HCT116 (cell line): ENCODE measurements around the gene KIRREL1. TPM values are rescaled to one million over a fixed set of nuclear protein-coding genes. Genes with fewer than 3 reads are reported as not detected.

Source experiments
- ATAC-seq: fragments of 200-7000 bp; cut with Tn5 transposase; 2 replicates; pipeline ENCODE4 v1.9.1; 2020; ENCODE audit warnings: mild to moderate bottlenecking, moderate library complexity
- BruUV-seq: library from RNA; stranded (reverse); fragments of 400-500 nt; replicated peaks from 2 replicates; lab custom pipeline; 2021; lab: Mats Ljungman, UMichigan
- CTCF ChIA-PET: fragments of 300-600 bp; sonication (Branson Sonifier 250); formaldehyde crosslinking; loops from one replicate; lab custom pipeline; 2021; ENCODE audit warnings: antibody characterized with exemption; lab: Charles Lee
- POLR2A ChIA-PET: fragments of 300-600, 350-600 bp; sonication (Branson Sonifier 250); formaldehyde crosslinking; loops from one replicate; lab custom pipeline; 2021; ENCODE audit warnings: antibody characterized with exemption; lab: Charles Lee
- RAD21 ChIA-PET, 2 experiments: fragments of 300-600 bp; sonication (Branson Sonifier 250); formaldehyde crosslinking; loops; one replicate each; lab custom pipeline; 2023; ENCODE audit warnings: low total read pairs in 2 of 2; ENCODE audit not compliant: uncharacterized antibody in 2 of 2, unreplicated experiment in 2 of 2, low non-redundant PET in 1 of 2; lab: Charles Lee
- DNase-seq: peaks from one replicate; pipeline ENCODE4 v3.0.0-alpha.2; 2010; ENCODE audit warnings: low read depth, low spot score
- H2AFZ ChIP-seq: fragments of 200-600 bp; shearing (Covaris generic), sonication (generic); 2 replicates; pipeline ENCODE4 v1.6.1; 2017; ENCODE audit warnings: low read depth, mixed run types, mixed read lengths, antibody characterized with exemption, low read length; ENCODE audit not compliant: poor library complexity, severe bottlenecking
- H3K27ac ChIP-seq: 2 replicates; pipeline ENCODE4 v1.5.1; 2012; ENCODE audit warnings: low read depth, low read length
- H3K27me3 ChIP-seq: fragments of 200-600 bp; sonication (generic); 2 replicates; pipeline ENCODE4 v1.6.1; 2016; ENCODE audit warnings: mixed run types, low read length, mixed read lengths; ENCODE audit not compliant: insufficient read depth
- H3K36me3 ChIP-seq, 2 experiments: fragments of 200-500 bp in 1 of 2; fragments of 200-600 bp in 1 of 2; sonication (Bioruptor generic) in 1 of 2; sonication (generic) in 1 of 2; 2 replicates each; pipeline versions ENCODE4 v1.5.1 to v1.6.1; 2014 to 2016; ENCODE audit warnings: low read length in 2 of 2, inconsistent platforms in 1 of 2, mixed read lengths in 1 of 2, mixed run types in 1 of 2; ENCODE audit not compliant: insufficient read depth in 2 of 2, control insufficient read depth in 1 of 2
- H3K4me1 ChIP-seq, 2 experiments: fragments of 200-600 bp in 1 of 2; sonication (generic) in 1 of 2; 2 replicates each; pipeline versions ENCODE4 v1.5.1 to v1.6.1; 2012 to 2017; ENCODE audit warnings: low read length in 2 of 2, inconsistent platforms in 1 of 2, mild to moderate bottlenecking in 1 of 2, mixed read lengths in 1 of 2, mixed run types in 1 of 2, moderate library complexity in 1 of 2; ENCODE audit not compliant: insufficient read depth in 2 of 2, control insufficient read depth in 1 of 2
- H3K4me2 ChIP-seq: fragments of 200-600 bp; sonication (generic); 2 replicates; pipeline ENCODE4 v1.6.1; 2017; ENCODE audit warnings: mixed run types, low read length, mixed read lengths
- H3K4me3 ChIP-seq, 2 experiments: fragments of 200-600 bp in 1 of 2; sonication (generic) in 1 of 2; replicated peaks in 1 of 2; 2 replicates each; pipeline ENCODE4 v1.5.1; 2011 to 2016; ENCODE audit warnings: low read length in 2 of 2, control low read depth in 1 of 2, low read depth in 1 of 2, mild to moderate bottlenecking in 1 of 2, mixed read lengths in 1 of 2, mixed run types in 1 of 2
- H3K79me2 ChIP-seq: fragments of 200-600 bp; sonication (generic); 2 replicates; pipeline ENCODE4 v1.6.1; 2017; ENCODE audit warnings: mild to moderate bottlenecking, mixed run types, low read length, moderate library complexity, mixed read lengths; ENCODE audit not compliant: insufficient read depth
- H3K9ac ChIP-seq: fragments of 200-600 bp; sonication (generic); 2 replicates; pipeline ENCODE4 v1.6.1; 2016; ENCODE audit warnings: low read length, mixed read lengths
- H3K9me2 ChIP-seq: fragments of 200-600 bp; sonication (generic), shearing (Covaris generic); 2 replicates; pipeline ENCODE4 v1.6.1; 2017; ENCODE audit warnings: mixed run types, mild to moderate bottlenecking, moderate library complexity; ENCODE audit not compliant: insufficient read depth
- H3K9me3 ChIP-seq, 2 experiments: fragments of 200-500 bp in 1 of 2; fragments of 200-600 bp in 1 of 2; sonication (Bioruptor generic) in 1 of 2; sonication (generic) in 1 of 2; 2 replicates each; pipeline ENCODE4 v1.6.1; 2014 to 2017; ENCODE audit warnings: low read length in 2 of 2, mixed read lengths in 2 of 2, inconsistent platforms in 1 of 2, low read depth in 1 of 2, mild to moderate bottlenecking in 1 of 2, mixed run types in 1 of 2, moderate library complexity in 1 of 2; ENCODE audit not compliant: control insufficient read depth in 1 of 2, insufficient read depth in 1 of 2
- H4K20me1 ChIP-seq: fragments of 200-600 bp; sonication (generic), shearing (Covaris generic); 2 replicates; pipeline ENCODE4 v1.6.1; 2017; ENCODE audit warnings: mixed run types, mild to moderate bottlenecking, moderate library complexity; ENCODE audit not compliant: insufficient read depth
- CBX3 ChIP-seq: IDR thresholded peaks from 2 replicates; pipeline ENCODE4 v1.6.1; 2012; ENCODE audit warnings: low read depth
- EZH2 ChIP-seq: fragments of 200-600 bp; sonication (generic); IDR thresholded peaks from 2 replicates; pipeline ENCODE4 v1.6.1; 2017; ENCODE audit warnings: antibody characterized with exemption, mixed run types
- EZH2phosphoT487 ChIP-seq: fragments of 200-600 bp; IDR thresholded peaks from 2 replicates; pipeline ENCODE4 v1.6.1; 2018; ENCODE audit warnings: antibody characterized with exemption, borderline replicate concordance
- JUND ChIP-seq: IDR thresholded peaks from 2 replicates; pipeline ENCODE4 v1.6.1; 2012
- POLR2A ChIP-seq: IDR thresholded peaks from 2 replicates; pipeline ENCODE4 v1.7.0; 2011; ENCODE audit warnings: borderline replicate concordance; ENCODE audit not compliant: insufficient read depth, insufficient read length; ENCODE audit errors: extremely low read depth
- POLR2AphosphoS5 ChIP-seq: IDR thresholded peaks from 2 replicates; pipeline ENCODE4 v1.6.1; 2011; ENCODE audit warnings: mild to moderate bottlenecking, low read depth, low read length, moderate library complexity
- RAD21 ChIP-seq: IDR thresholded peaks from 2 replicates; pipeline ENCODE4 v1.6.1; 2012; ENCODE audit warnings: low read depth, mild to moderate bottlenecking
- SIN3A ChIP-seq: IDR thresholded peaks from 2 replicates; pipeline ENCODE4 v1.6.1; 2012; ENCODE audit warnings: low read depth
- ZNF274 ChIP-seq: fragments of 200-500 bp; sonication (Bioruptor generic); IDR thresholded peaks from 2 replicates; pipeline ENCODE4 v1.6.1; 2014; ENCODE audit warnings: mild to moderate bottlenecking, low read depth, low read length, inconsistent platforms
- intact Hi-C: fragments of 100-400 bp; cut with micrococcal nuclease; formaldehyde crosslinking; loops from 2 replicates; pipeline ENCODE4 v1.10.0; 2022
- total RNA-seq: library from RNA; stranded (reverse); gene quantifications from one replicate; pipeline ENCODE4 v1.2.1, GENCODE V29; 2021; ENCODE audit not compliant: unreplicated experiment
- TF ChIP-seq, protein P1 (sequence below), 3 experiments: fragments of 200-600 bp in 1 of 3; sonication (generic) in 1 of 3; IDR thresholded peaks in 2 of 3; conservative IDR thresholded peaks in 1 of 3; 2 replicates each; pipeline ENCODE4 v1.5.1; 2012 to 2017; ENCODE audit warnings: low read depth in 2 of 3, low read length in 2 of 3, antibody characterized with exemption in 1 of 3, borderline replicate concordance in 1 of 3, control low read depth in 1 of 3, mild to moderate bottlenecking in 1 of 3, mixed read lengths in 1 of 3, mixed run types in 1 of 3, moderate library complexity in 1 of 3; ENCODE audit not compliant: insufficient read depth in 1 of 3

The KIRREL1 gene
- total RNA-seq, 1 experiment from 2014 or later, result 20.0 TPM

DNA sequence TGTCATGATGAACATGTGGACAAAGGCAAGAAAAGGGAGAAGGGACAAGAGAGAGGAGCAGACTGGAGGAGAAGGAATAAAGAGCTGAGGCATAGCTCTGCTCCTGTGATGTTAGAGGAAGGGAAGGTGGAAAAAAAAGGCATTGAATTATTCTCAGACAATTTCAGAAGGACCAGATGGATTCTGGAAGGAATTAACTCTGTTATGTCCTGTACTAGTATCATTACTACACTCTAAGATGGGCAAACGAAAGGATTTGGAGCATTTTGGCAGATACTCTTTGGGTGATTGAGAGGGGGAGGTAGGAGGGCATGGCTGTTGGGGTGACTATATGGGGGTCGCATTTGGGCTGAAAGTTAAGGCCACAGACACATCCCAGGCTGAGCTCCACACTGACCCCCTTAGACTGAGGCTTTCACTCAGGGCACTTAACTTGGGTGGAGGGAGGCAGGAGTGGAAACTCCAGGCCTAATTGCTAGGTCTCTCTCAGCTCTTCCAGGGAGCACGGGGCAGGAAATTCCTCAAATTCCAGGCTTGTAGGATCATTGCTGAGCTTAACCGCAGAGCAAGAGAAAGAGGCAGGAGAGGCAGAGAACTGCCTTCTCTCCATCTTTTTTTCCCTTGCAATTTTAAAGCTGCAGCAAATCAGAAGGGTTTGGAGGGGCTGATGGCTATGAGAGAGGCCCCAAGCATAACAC is 25.9 kb downstream of the KIRREL1 start (continued):
- TF ChIP-seq, protein P1, sequence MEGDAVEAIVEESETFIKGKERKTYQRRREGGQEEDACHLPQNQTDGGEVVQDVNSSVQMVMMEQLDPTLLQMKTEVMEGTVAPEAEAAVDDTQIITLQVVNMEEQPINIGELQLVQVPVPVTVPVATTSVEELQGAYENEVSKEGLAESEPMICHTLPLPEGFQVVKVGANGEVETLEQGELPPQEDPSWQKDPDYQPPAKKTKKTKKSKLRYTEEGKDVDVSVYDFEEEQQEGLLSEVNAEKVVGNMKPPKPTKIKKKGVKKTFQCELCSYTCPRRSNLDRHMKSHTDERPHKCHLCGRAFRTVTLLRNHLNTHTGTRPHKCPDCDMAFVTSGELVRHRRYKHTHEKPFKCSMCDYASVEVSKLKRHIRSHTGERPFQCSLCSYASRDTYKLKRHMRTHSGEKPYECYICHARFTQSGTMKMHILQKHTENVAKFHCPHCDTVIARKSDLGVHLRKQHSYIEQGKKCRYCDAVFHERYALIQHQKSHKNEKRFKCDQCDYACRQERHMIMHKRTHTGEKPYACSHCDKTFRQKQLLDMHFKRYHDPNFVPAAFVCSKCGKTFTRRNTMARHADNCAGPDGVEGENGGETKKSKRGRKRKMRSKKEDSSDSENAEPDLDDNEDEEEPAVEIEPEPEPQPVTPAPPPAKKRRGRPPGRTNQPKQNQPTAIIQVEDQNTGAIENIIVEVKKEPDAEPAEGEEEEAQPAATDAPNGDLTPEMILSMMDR (IDR thresholded peaks at IDR 0.05 in 2 of 3, conservative IDR thresholded peaks at IDR 0.05 in 1 of 3; ENCODE audit: borderline replicate concordance in 1 of 3, insufficient read depth in 1 of 3, low read depth in 2 of 3, low read length in 2 of 3), result no peak

DNA sequence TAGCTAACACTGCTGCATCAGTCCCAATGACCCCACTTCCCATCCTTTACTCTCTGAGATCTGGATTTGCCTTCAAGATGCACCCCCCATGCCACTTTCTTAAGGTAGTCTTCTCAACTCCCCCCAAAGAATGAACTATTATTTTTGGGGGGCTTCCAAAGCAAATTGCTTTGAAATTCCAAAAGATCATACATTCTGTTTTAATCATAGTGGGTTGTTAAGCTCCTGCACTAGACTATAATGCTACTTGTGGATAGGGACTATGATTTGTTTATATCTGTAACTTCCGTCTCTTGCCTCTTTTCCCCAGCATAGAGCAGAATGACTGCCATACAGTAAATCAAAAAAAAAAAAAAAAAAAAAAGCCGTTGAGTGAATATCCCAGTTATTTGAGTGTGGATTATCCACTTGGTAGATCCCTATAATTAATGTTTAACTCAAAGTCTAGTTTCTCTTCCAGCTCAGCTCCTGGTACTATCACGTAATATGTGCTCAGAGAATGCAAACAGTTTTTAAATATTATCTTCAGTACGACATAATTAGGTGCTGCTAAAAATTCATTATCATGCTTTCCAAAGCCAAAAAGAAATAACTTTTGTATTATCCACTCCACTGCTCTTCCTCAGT is 26.9 kb downstream of the KIRREL1 start:
- peak overlapping the region; percentile 82 for H3K27ac ChIP-seq
- H3K9me2 ChIP-seq, result no peaks in the 10 kb centered on the region
- peak overlapping the region; percentile 62 for H3K9ac ChIP-seq
- peak overlapping the region; percentile 79 for H3K4me2 ChIP-seq
- no peak for ATAC-seq
- H3K4me1 ChIP-seq, result peaks cover 48 to 69% of the 10 kb centered on the region in 2 experiments
- no peaks in the 10 kb centered on the region for H4K20me1 ChIP-seq
- no TSS peak for BruUV-seq
- H3K36me3 ChIP-seq, result no peaks in the 10 kb centered on the region
- intact Hi-C loops, result no loop called here
- no peak for TF ChIP-seq POLR2A
- no peak for TF ChIP-seq RAD21
- no peak for TF ChIP-seq SIN3A
- TF ChIP-seq ZNF274, result no peak
- no peak for TF ChIP-seq POLR2AphosphoS5
- no peak for TF ChIP-seq EZH2phosphoT487
- TF ChIP-seq EZH2, result no peak
- no peak for TF ChIP-seq JUND
- no peak for TF ChIP-seq CBX3
- POLR2A ChIA-PET, result interaction anchor here (1.0 to 1.5 kb wide), 3 partner anchors 7 to 30 kb away, joined by 3 read pairs; no protein-coding TSS in a partner anchor
- RAD21 ChIA-PET, result no interaction called here
- CTCF ChIA-PET, result interaction anchor here (0.6 to 2.7 kb wide), 5 partner anchors 9 to 67 kb away, joined by 3 to 15 read pairs (median 3); no protein-coding TSS in a partner anchor
- H2AFZ ChIP-seq, result no peak overlapping the region
- peaks cover 83% of the 10 kb centered on the region for H3K79me2 ChIP-seq
- peak overlapping the region in 1 of 2 experiments; percentile 51; a peak in 2 of 4 replicates for H3K4me3 ChIP-seq
- no peak for DNase-seq
- H3K9me3 ChIP-seq, result no peaks in the 10 kb centered on the region
- no peaks in the 10 kb centered on the region for H3K27me3 ChIP-seq
